GM19239 (cell line): ENCODE results near the gene GADD45GIP1.
"Not testable (repeated sequence)": the region's sequence is repeated elsewhere in the genome, so short reads cannot be mapped to it uniquely, and the experiment has no call there.

Experiments
- DNase-seq: peaks from one replicate; pipeline ENCODE4 v3.0.0; 2011; ENCODE audit warnings: low spot score; ENCODE audit not compliant: insufficient read length
- FAIRE-seq: peaks from 2 replicates; lab custom pipeline; 2011; peaks lifted over from hg19 to GRCh38; lab: Jason Lieb, UNC

Gene GADD45GIP1

DNA sequence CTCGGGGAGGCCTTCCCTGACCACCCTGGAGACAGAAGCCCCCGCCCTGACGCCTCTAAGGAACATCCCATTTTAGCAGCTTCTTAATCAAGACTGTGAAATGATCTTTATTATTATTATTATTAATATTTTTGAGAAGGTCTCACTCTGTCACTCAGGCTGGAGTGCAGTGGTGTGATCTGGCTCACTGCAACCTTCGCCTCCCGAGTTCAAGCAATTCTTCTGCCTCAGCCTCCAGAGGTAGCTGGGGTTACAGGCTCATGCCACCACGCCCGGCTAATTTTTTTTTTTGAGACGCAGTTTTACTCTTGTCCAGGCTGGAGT, 8.8 kb upstream of the GADD45GIP1 start:
- no peak for DNase-seq
- FAIRE-seq: no peak

DNA sequence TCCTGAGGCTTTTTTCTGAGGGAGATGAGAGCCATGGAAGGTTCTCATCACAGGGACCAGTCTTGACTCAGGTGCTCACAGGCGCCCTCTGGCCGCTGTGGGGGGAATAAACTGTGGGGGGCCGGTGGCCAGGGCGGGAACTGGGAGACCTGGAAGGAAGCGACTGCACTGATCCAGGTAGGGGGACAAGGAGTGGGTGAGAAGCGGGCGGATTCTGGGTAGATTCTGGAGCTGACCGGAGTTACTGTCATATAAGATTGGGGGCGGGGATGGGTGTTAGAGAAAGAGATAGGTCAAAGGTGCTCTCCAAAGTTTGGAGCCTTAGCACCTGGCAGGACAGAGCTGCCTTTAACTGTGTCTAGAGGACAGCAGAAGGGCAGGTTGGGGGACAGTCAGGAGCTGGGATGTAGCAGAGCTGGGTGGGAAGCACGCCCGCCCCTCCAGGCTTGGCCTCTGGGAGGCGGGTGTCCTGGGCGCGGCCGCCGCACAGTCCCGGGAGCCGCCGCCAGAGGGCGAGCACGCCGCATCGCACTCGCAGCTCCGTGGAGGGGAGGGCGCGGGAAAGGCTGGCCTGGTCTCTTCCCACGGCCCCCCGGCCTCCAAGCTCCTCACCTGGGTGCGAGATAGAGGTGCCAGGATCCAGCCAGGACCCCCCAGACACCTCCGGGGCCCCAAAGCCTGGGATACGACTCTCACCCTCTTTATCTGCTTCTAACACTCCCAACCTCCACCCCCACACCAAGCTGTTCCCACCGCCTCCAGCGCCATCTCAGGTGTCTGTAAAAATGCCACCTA, 8.2 kb upstream of the GADD45GIP1 start:
- peak; percentile 77 for DNase-seq
- FAIRE-seq: peak; percentile 80

DNA sequence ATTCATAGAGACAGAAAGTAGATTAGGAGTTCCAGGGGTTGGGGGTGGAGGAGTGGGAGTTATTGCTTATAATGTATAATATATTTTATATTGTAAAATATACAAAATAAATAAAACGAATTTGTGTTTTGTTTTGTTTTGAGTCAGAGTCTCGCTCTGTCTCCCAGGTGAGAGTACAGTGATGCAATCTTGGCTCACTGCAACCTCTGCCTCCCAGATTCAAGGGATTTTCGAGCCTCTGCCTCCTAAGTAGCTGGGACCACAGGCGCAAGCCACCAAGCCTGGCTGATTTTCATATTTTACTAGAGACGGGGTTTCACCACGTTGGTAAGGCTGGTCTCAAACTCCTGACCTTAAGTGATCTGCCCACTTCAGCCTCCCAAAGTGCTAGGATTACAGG, 2.5 kb upstream of the GADD45GIP1 start:
- DNase-seq: no peak
- no peak for FAIRE-seq

DNA sequence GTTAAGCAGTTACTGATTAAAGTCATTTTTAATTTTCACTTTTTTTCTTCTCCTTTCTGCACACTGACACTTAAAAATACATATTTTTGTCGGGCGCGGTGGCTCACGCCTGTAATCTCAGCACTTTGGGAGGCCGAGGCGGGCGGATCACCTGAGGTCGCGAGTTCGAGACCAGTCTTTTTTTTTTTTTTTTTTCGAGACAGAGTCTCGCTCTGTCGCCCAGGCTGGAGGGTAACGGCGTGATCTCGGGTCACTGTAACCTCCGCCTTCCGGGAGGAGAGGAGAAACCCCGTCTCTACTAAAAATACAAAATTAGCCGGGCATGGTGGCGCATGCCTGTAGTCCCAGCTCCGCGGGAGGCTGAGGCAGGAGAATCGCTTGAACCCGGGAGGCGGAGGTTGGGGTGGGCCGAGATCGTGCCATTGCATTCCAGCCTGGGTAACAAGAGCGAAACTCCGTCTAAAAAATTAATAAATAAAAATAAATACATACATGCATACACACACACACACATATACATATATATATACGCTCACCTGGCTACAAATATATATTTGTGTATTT, 448 bp upstream of the GADD45GIP1 start:
- not testable (repeated sequence) for DNase-seq, FAIRE-seq

DNA sequence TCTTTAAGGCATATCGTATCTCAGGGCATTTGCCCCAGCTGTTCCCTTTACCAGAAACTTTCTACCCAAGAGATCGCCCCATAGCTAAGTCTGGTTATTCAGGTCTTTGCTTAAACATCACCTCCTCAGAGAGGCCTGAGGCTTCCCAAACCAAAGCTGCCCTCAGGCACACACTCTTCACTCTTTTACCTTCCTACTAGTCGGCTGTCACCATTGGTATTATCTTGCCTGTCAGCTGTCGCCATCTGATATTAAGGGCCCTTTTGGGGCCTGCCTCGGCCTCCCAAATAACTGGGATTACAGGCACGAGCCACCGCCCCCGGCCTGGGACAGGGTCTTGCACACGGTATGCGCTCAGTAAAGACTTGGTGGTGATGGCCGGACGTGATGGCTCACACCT, 1.0 kb downstream of the GADD45GIP1 start:
- no peak for DNase-seq
- FAIRE-seq: no peak

DNA sequence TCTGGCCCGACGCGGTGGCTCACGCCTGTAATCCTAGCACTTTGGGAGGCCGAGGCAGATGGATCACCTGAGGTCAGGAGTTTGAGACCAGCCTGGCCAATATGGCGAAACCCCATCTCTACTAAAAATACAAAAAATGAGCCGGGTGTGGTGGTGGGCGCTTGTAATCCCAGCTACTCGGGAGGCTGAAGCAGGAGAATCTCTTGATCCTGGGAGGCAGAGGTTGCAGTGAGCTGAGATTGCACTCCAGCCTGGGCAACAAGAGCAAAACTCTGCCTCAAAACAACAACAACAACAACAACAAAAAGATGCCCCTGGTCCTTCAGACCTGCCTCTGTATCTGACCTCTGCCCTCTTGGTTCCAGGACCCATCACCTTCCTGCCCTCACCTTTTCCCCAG, 1.4 kb downstream of the GADD45GIP1 start:
- not testable (repeated sequence) for FAIRE-seq, DNase-seq

DNA sequence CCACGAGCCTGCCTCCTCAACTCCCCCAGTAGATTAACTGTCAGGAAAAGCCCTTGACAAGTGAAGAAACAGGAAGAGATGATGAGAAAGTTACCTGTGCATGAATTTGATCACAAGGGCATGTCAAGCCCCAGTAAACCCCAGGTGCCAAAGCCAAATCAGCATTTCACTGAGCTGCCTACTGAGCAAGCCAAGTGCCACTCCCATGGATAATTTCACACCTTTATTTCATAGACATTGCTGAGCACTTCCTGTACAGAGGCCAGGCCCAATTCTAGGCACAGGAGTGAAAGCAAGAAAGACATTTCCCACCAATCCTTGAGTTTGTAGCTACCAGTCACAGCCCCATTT, 2.4 kb downstream of the GADD45GIP1 start:
- no peak for DNase-seq
- FAIRE-seq: no peak

DNA sequence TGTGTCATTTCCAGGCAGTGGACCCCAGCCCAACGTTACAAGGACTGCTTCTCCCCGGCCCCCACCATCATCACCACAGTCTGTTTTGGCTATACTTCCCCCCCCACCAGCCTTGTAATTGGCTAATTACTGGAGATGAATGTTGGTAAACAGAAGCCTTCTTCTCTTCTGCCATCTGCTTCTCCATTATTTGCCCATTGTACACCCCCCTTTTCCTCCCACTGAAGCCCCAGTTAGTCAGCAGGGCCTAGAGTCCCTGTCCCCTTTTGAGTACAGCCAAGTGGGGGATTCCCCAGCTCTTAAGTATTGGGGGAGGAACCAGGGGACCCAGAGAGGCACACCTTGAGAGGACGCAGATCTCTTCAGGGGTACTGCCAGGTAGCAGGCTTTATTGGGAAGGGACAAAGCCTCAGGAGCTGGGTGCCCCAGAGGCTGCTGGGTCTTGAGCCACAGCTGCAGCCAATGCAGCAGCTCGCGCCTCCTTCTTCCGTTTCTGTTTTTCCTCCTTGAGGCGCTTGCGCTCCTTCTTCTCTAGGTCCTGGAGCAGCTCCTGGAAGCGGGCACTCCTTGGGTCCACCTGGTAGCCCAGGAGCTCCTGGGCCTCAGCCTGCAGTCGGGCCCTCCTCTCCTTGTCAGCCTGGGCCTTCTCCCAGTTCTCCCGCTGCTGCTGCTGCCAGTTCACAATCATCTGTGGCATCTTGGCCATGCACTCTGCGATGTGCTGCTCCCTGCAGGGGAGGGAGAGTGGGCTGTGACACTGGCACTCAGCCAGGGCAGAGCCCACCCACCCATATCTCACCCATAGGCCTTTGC, 3.0 kb downstream of the GADD45GIP1 start:
- FAIRE-seq (no peak), DNase-seq (no peak)

DNA sequence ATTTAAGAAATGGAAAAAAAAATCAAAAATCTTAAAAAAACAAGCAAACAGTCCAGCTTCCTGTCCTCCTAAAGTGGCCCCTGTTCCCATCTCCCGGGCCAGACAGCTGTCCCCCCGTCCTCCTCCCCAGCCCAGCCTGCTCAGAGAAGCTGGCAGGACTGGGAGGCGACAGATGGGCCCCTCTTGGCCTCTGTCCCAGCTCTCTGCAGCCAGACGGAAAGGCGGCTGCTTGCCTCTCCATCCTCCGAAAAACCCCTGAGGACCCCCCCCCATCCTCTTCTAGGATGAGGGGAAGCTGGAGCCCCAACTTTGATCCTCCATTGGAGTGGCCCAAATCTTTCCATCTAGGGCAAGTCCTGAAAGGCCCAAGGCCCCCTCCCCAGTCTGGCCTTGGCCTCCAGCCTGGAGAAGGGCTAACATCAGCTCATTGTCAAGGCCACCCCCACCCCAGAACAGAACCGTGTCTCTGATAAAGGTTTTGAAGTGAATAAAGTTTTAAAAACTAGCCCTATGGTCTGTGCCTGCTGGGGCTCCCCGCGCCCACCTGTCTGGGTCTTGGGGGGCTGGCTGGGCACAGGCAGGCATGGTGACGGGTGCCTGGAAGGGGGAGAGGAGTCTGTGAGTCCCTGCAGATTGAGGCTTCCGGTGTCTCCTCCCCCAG, 3.8 kb downstream of the GADD45GIP1 start:
- FAIRE-seq (no peak), DNase-seq (no peak)

DNA sequence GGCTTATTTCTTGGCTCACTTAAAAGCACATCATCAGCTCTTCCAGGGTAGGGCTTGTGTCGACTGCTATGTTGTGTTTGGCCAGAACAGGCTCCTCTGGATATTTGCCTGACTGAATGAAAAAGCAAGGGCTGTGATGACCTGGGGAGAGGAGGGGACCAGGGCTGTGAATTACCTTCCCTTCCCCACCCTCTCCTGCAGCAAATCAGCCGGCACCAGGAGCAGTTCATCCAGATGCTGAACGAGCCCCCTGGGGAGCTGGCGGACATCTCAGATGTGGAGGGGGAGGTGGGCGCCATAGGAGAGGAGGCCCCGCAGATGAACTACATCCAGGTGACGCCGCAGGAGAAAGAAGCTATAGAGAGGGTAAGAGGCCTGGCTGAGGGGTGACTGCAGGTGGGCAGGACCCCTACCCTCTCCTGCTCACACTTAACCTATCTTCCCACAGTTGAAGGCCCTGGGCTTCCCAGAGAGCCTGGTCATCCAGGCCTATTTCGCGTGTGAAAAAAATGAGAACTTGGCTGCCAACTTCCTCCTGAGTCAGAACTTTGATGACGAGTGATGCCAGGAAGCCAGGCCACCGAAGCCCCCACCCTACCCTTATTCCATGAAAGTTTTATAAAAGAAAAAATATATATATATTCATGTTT, 4.4 kb downstream of the GADD45GIP1 start:
- FAIRE-seq (no peak), DNase-seq (no peak)

DNA sequence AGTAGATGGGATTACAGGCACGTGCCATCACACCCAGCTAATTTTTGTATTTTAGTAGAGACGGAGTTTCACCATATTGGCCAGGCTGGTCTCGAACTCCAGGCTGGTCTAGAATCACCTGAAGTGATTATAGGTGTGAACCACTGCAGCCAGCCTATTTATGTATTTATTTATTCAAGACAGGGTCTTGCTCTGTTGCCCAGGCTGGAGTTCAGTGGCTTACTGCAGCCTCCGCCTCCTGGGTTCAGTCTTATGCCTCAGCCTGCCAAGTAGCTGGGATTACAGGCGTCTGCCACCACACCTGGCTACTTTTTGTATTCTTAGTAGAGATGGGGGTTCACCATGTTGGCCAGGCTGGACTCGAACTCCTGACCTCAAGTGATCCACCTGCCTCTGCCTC, 5.0 kb downstream of the GADD45GIP1 start:
- FAIRE-seq, DNase-seq: not testable (repeated sequence)

DNA sequence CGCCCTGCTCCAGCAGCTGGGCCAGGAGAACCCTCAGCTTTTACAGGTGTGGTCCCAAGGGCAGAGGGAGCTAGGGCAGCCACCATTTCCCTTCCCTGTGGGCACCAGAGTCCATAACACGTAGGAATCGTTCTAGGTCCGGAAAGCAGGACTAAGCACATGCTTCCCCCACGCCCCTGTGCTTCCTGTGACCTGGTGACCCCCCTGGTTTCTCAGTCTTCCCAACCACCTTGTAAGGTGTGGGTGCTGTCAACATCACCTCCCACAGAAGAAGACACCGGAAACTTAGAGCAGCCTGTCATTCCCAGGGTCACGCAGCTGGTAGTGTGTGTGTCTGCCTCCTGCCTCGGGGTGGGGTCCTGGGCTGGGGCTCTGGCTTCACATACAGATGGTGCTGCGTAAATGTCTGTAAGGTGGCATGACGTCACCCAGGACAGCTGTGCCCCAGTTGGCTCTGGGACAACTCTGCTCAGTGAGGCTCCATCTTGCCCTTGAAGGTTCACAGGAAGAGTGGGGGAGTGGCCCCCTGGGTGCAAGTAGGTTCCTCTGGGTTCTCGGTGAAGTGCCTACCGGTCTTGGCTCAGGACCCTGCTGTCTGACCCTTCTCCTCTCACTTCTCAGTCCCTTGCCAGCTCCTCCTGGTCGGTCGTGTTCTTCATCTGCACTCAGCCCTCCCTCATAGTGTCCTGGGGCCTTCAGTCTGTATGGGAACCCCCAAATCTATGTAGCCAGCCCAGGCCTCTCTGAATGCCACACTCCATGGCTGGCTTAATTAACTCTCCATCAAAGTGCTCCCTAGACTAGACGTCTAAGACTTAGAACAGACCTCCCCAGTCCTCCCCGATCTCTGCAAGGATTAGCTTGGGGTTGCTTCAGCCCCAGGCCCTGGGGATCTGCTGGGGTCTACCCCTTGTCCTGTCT, 7.4 kb downstream of the GADD45GIP1 start:
- FAIRE-seq: no peak
- no peak for DNase-seq

DNA sequence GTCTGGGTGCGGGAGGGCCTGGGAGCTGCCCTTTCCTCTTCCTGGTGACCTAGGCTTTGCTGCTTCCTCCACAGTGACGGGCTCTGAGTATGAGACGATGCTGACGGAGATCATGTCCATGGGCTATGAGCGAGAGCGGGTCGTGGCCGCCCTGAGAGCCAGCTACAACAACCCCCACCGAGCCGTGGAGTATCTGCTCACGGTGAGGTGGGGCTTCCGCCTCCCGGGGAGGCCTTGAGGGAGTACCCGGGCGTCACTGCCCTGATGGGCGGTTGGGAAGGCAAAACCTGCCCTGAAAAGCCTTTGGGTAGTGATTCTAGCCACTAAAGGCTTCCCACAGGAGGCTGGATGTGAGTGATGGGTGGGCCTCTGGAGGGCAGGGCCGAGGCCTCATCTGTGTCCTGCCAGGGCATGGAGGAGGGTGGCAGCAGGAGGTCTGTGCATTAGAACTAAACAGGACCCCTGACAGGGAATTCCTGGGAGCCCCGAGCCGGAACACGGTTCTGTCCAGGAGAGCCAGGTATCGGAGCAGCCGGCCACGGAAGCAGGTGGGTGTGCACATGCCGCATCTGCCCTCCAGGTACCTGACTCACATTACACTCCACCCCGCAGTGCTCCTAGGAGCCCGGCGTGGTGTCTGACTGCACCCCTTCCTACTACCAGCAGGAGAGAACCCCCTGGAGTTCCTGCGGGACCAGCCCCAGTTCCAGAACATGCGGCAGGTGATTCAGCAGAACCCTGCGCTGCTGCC, 8.2 kb downstream of the GADD45GIP1 start:
- DNase-seq: no peak
- no peak for FAIRE-seq

DNA sequence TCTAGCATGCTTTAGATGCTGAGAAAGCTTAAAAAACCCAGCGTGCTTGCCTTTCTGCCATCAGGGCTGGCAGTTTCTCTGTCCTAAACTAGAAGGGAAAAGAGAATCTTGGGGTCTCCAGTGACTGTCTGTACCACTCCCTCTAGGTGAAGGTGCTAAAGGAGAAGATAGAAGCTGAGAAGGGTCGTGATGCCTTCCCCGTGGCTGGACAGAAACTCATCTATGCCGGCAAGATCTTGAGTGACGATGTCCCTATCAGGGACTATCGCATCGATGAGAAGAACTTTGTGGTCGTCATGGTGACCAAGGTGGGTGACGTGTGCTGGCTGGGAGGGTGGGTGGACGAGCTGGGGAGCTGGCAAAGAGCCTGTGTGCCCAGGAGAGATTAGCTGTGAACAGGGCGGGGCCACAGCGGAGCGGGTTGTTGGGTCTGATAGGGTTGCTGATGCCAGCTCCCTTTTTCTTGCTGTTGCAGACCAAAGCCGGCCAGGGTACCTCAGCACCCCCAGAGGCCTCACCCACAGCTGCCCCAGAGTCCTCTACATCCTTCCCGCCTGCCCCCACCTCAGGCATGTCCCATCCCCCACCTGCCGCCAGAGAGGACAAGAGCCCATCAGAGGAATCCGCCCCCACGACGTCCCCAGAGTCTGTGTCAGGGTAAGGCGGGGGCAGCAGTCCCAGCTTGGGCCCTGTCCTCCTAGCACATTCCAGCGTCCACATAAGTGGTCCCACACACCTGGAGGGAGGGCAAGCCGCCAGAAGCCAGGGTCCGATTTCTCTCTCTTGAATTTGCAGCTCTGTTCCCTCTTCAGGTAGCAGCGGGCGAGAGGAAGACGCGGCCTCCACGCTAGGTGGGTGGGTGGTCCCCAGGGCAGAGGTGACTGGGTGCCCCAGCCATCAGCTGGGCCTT, 9.1 kb downstream of the GADD45GIP1 start:
- peak; percentile 8 for FAIRE-seq

DNA sequence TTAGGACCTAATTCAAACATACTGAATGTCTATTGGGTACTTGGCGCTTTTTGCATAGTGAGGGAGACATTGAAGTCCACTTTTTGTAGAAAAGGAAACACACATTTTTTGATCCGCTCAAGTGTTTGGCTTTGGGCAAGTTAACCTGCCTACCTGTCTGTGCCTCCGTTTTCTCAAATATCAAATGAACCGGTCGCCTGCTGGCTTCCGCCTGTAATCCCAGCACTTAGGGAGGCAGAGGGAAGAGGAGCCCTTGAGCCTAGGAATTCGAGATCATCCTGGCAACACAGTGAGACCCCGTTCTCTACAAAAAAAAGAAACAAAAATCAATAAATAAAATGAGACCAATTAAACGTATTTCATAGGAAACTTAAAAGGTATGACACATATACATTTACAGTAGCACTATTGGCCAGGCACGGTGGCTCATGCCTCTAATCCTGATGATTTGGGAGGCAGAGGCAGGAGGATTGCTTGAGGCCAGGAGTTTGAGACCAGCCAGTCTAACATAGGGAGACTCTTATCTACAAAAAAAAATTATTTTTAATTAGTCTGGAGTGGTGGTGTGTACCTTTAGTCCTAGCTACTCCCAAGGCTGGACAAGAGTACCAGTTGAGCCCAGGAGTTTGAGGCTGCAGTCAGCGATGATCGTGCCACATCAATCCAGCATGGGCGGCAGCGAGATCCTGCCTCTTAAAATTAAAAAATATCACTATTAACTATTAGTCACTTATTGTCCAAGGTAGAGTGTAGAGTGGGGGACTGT, 10.1 kb downstream of the GADD45GIP1 start:
- DNase-seq (no peak), FAIRE-seq (no peak)

More for the DNA sequence above, 9.1 kb downstream of the GADD45GIP1 start:
- DNase-seq: no peak

DNA sequence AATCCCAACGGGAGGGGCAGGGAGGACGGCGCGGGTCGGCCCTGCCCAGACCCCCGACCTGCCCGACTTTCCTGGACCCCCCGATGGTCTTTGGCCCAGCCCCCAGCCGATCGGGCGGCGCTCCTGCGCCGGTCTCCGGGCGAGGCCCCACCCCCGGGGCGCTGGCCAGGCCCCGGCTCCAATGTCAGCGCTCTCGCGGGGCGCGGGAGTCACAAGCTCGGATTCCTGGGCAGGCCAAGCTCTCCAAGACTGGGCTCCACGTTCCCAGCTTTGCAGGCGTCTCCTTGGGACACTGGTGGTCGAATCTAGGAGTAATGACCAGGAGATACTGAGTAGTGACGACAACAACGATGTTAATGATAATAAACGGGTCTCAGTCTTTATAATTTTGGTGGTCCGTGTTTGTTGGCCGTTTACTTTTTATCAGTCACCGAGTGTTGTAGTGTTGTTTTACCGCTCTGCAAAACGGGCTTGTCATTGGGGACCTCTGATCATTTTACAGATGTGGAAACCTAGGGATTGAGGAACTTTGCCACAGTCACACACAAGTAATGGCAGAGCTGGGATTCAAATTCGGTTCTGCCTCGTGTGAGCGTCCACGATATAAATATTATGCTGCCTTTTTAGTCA, 10.8 kb downstream of the GADD45GIP1 start:
- peak; percentile 40 for DNase-seq

More for the DNA sequence above, 10.8 kb downstream of the GADD45GIP1 start:
- peak; percentile 68 for FAIRE-seq
